ENCODE measurements around the gene TRIM41. TPM values are rescaled to one million over a fixed set of nuclear protein-coding genes. Genes with fewer than 3 reads are reported as not detected.
A peak's percentile ranks its signal among the peaks of the same experiment; 100 is the strongest.

TRIM41 gene
- total and polyA plus RNA-seq, 2 of the 13 experiments (the other 11 are each of a cell fraction or from before 2014, with no cell fraction given) = 10.2 to 16.7 TPM

DNA sequence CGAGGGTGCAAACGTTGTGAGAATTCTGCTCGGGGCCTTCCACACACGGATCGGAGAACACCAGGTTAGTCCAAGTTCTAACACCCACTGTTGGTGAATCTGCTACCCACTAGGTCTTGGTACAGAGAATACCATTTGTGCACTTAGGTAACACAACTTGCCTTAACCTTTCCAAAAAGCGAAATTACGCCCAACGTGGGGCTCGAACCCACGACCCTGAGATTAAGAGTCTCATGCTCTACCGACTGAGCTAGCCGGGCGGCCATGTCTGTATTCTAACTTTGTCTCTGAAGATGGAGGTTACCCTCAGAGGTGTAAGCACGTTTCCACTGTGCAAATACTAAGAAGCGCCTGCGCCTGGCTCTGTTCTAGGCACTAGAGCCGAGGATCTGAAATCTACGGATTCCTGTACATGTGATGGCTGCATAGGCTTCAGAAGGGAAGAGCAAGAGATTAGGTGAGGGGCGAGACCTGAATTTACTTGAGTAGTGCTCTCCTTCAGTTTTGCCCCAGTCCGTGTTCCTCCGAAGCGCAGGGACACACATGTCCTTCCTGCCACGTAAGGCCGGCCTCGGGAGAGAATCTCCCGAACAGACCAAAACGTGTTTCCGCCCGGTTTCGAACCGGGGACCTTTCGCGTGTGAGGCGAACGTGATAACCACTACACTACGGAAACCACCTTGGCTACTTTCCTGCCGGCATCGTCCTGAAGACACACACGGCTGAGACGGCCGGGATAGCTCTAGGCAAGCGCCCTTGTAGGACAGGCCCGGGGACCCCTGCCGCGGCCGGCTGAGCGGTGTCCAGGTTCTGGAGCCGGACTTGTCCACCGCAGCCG, 1.1 kb upstream of the TRIM41 start (continued):
- TF ChIP-seq, protein P1, sequence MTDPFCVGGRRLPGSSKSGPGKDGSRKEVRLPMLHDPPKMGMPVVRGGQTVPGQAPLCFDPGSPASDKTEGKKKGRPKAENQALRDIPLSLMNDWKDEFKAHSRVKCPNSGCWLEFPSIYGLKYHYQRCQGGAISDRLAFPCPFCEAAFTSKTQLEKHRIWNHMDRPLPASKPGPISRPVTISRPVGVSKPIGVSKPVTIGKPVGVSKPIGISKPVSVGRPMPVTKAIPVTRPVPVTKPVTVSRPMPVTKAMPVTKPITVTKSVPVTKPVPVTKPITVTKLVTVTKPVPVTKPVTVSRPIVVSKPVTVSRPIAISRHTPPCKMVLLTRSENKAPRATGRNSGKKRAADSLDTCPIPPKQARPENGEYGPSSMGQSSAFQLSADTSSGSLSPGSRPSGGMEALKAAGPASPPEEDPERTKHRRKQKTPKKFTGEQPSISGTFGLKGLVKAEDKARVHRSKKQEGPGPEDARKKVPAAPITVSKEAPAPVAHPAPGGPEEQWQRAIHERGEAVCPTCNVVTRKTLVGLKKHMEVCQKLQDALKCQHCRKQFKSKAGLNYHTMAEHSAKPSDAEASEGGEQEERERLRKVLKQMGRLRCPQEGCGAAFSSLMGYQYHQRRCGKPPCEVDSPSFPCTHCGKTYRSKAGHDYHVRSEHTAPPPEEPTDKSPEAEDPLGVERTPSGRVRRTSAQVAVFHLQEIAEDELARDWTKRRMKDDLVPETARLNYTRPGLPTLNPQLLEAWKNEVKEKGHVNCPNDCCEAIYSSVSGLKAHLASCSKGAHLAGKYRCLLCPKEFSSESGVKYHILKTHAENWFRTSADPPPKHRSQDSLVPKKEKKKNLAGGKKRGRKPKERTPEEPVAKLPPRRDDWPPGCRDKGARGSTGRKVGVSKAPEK (CRISPR knock-in tag; IDR thresholded peaks at IDR 0.05; ENCODE audit: borderline replicate concordance) = no peak
- TF ChIP-seq ZNF547 (CRISPR knock-in tag; IDR thresholded peaks at IDR 0.05) (peak; percentile 85; the same call in 1 of the 2 replicates), ZNF333 (CRISPR knock-in tag; IDR thresholded peaks at IDR 0.05; ENCODE audit: borderline replicate concordance) (peak; percentile 79; the same call in 1 of the 2 replicates), ZNF329 (CRISPR knock-in tag; IDR thresholded peaks at IDR 0.05; ENCODE audit: low read depth) (peak; percentile 92), FOXA3 (CRISPR knock-in tag; IDR thresholded peaks at IDR 0.05) (peak; percentile 48), MEIS1 (CRISPR knock-in tag; IDR thresholded peaks at IDR 0.05; ENCODE audit: borderline replicate concordance) (0 out of 2 replicates have a peak, but pooled peaks have one; percentile 43), KAT7 (CRISPR knock-in tag; IDR thresholded peaks at IDR 0.05; ENCODE audit: borderline replicate concordance) (no peak; the same call in 1 of the 2 replicates), PCBP1 (IDR thresholded peaks at IDR 0.05; ENCODE audit: borderline replicate concordance, low read depth, low read length) (no peak), ZNF749 (CRISPR knock-in tag; IDR thresholded peaks at IDR 0.05; ENCODE audit: borderline replicate concordance) (peak; percentile 52; the same call in 1 of the 2 replicates), ZNF501 (CRISPR knock-in tag; IDR thresholded peaks at IDR 0.05) (peak; percentile 89), MEF2D (CRISPR knock-in tag; IDR thresholded peaks at IDR 0.05) (0 out of 2 replicates have a peak, but pooled peaks have one; percentile 32)
- TF ChIP-seq, protein P2, sequence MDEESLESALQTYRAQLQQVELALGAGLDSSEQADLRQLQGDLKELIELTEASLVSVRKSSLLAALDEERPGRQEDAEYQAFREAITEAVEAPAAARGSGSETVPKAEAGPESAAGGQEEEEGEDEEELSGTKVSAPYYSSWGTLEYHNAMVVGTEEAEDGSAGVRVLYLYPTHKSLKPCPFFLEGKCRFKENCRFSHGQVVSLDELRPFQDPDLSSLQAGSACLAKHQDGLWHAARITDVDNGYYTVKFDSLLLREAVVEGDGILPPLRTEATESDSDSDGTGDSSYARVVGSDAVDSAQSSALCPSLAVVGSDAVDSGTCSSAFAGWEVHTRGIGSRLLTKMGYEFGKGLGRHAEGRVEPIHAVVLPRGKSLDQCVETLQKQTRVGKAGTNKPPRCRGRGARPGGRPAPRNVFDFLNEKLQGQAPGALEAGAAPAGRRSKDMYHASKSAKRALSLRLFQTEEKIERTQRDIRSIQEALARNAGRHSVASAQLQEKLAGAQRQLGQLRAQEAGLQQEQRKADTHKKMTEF (CRISPR knock-in tag; IDR thresholded peaks at IDR 0.05) = peak; percentile 90
- TF ChIP-seq, protein P3, sequence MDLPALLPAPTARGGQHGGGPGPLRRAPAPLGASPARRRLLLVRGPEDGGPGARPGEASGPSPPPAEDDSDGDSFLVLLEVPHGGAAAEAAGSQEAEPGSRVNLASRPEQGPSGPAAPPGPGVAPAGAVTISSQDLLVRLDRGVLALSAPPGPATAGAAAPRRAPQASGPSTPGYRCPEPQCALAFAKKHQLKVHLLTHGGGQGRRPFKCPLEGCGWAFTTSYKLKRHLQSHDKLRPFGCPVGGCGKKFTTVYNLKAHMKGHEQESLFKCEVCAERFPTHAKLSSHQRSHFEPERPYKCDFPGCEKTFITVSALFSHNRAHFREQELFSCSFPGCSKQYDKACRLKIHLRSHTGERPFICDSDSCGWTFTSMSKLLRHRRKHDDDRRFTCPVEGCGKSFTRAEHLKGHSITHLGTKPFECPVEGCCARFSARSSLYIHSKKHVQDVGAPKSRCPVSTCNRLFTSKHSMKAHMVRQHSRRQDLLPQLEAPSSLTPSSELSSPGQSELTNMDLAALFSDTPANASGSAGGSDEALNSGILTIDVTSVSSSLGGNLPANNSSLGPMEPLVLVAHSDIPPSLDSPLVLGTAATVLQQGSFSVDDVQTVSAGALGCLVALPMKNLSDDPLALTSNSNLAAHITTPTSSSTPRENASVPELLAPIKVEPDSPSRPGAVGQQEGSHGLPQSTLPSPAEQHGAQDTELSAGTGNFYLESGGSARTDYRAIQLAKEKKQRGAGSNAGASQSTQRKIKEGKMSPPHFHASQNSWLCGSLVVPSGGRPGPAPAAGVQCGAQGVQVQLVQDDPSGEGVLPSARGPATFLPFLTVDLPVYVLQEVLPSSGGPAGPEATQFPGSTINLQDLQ (CRISPR knock-in tag; IDR thresholded peaks at IDR 0.05) = peak; percentile 89
- TF ChIP-seq, protein P4, sequence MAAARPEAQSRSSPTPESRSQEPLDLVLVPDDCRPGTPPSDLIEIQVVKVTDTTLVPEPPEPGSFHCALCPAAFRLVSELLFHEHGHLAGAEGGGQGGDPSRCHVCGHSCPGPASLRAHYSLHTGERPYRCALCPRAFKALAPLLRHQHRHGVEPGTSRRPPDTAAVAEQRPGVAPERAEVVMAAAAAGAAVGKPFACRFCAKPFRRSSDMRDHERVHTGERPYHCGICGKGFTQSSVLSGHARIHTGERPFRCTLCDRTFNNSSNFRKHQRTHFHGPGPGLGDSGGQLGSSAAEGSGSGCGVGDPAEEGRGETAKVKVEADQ (CRISPR knock-in tag; IDR thresholded peaks at IDR 0.05; ENCODE audit: borderline replicate concordance) = peak; percentile 59; the same call in 1 of the 2 replicates
- TF ChIP-seq, protein P5, sequence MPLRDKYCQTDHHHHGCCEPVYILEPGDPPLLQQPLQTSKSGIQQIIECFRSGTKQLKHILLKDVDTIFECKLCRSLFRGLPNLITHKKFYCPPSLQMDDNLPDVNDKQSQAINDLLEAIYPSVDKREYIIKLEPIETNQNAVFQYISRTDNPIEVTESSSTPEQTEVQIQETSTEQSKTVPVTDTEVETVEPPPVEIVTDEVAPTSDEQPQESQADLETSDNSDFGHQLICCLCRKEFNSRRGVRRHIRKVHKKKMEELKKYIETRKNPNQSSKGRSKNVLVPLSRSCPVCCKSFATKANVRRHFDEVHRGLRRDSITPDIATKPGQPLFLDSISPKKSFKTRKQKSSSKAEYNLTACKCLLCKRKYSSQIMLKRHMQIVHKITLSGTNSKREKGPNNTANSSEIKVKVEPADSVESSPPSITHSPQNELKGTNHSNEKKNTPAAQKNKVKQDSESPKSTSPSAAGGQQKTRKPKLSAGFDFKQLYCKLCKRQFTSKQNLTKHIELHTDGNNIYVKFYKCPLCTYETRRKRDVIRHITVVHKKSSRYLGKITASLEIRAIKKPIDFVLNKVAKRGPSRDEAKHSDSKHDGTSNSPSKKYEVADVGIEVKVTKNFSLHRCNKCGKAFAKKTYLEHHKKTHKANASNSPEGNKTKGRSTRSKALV (CRISPR knock-in tag; IDR thresholded peaks at IDR 0.05) = peak; percentile 66
- TF ChIP-seq, protein P6, sequence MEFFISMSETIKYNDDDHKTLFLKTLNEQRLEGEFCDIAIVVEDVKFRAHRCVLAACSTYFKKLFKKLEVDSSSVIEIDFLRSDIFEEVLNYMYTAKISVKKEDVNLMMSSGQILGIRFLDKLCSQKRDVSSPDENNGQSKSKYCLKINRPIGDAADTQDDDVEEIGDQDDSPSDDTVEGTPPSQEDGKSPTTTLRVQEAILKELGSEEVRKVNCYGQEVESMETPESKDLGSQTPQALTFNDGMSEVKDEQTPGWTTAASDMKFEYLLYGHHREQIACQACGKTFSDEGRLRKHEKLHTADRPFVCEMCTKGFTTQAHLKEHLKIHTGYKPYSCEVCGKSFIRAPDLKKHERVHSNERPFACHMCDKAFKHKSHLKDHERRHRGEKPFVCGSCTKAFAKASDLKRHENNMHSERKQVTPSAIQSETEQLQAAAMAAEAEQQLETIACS (CRISPR knock-in tag; IDR thresholded peaks at IDR 0.05) = peak; percentile 53; the same call in 1 of the 2 replicates
